Measurements from ENCODE around the gene RAB1A.

- no peak for TF ChIP-seq REST (IDR thresholded peaks at IDR 0.05; ENCODE audit: low read depth)
- no peak for TF ChIP-seq TCF12 (IDR thresholded peaks at IDR 0.05; ENCODE audit: low read depth)
- no peak for TF ChIP-seq CREB1 (IDR thresholded peaks at IDR 0.05; ENCODE audit: low read depth)
- no peak for TF ChIP-seq EP300 (IDR thresholded peaks at IDR 0.05; ENCODE audit: borderline replicate concordance)
- no peak for TF ChIP-seq TEAD4 (IDR thresholded peaks at IDR 0.05)
- no peak for TF ChIP-seq TAF1 (IDR thresholded peaks at IDR 0.05; ENCODE audit: low read depth)
- TF ChIP-seq RAD21 (IDR thresholded peaks at IDR 0.05; ENCODE audit: low read depth): no peak
These were observed 59.6 kb downstream of the RAB1A start for GRCh38 chr2:65070172-65070830.

Measured in Ishikawa (cell line).